Measurements from ENCODE around the gene EFCAB14. TPM values are rescaled to one million over a fixed set of nuclear protein-coding genes. Genes with fewer than 3 reads are reported as not detected.

Gene EFCAB14
- total and polyA plus RNA-seq, 2 of the 8 experiments (the other 6 are each of a cell fraction or from before 2014, with no cell fraction given) = 19.4 to 40.4 TPM

DNA sequence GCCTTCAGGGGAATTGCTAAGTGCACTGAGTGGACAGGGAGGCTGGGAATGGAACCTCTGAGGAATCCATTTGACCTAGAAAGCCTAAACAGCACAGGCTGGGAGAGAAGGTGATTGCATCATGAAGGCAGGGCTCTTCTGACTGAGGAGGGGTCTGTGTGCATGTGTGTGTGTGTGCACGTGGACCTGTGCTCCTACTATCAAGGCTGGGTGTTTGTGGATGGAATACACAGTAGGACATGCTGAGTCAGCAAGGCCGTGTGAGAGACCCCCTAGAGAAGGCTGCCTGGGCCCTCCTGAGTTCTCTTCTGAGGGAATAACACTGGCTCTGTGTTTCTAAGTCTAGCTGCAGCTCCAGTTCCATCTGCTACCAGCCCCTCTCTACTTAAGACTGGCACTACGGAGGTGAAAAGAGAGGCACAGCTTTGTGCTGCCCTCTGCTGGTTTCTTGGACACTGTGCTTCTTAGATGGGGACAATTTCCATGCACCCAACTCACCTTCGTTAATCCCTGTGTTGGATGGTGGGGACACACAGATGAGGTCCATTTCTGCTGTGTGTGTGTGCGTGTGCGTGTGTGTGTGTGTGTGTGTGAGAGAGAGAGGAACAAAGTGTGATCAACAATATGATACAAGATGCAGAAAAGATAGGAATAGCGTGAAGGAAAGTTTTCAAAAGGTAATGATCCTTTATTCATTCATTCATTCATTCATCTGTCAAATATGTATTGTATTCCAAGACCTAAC is 6.2 kb upstream of the EFCAB14 start:
- peak overlapping the region in 1 of 2 experiments; percentile 14; a peak in 1 of 4 replicates for H3K4me2 ChIP-seq (ENCODE audit: insufficient read depth in 1 of 2, low read depth in 2 of 2, low read length in 2 of 2)
- peak overlapping the region; percentile 75; the same call in 1 of the 2 replicates for H4K8ac ChIP-seq (ENCODE audit: extremely low read depth, insufficient read depth, low read length)
- no peak overlapping the region; the same call in 1 of the 2 replicates for H2AK5ac ChIP-seq (ENCODE audit: low read depth, low read length)
- H2BK15ac ChIP-seq (ENCODE audit: low read length) = peak overlapping the region; percentile 84; the same call in 1 of the 2 replicates
- no peaks in the 10 kb centered on the region for H3K79me1 ChIP-seq (ENCODE audit: low read depth, low read length)
- peak overlapping the region; percentile 82 for H2BK12ac ChIP-seq (ENCODE audit: low read depth, low read length)
- H3K27ac ChIP-seq (ENCODE audit: low read depth, low read length) = no peak overlapping the region
- H3K79me2 ChIP-seq (ENCODE audit: control insufficient read depth in 1 of 2, insufficient read depth in 2 of 2, low read length in 2 of 2) = no peaks in the 10 kb centered on the region
- H2BK5ac ChIP-seq (ENCODE audit: low read depth, low read length) = peak overlapping the region; percentile 49; the same call in 1 of the 2 replicates
- no peaks in the 10 kb centered on the region for H3K9me3 ChIP-seq (ENCODE audit: insufficient read depth in 2 of 2, low read depth in 1 of 2, low read length in 1 of 2)
- H3K9ac ChIP-seq (replicated peaks in 1 of 4; ENCODE audit: extremely low read depth in 1 of 4, low read depth in 3 of 4, low read length in 3 of 4) = no peak overlapping the region
- no peaks in the 10 kb centered on the region for H3K23me2 ChIP-seq (ENCODE audit: low read depth, low read length)
- peak overlapping the region; percentile 48; the same call in 1 of the 2 replicates for H2BK20ac ChIP-seq (ENCODE audit: low read length)
- no peak overlapping the region for H3K4ac ChIP-seq (replicated peaks; ENCODE audit: insufficient read length, low read depth, low read length)
- H3K23ac ChIP-seq (ENCODE audit: insufficient read length) = no peak overlapping the region
- no peak overlapping the region for H3K4me3 ChIP-seq (ENCODE audit: extremely low read depth in 1 of 4, insufficient read depth in 2 of 4, low read depth in 3 of 4, low read length in 4 of 4)
- no peak overlapping the region for H3K14ac ChIP-seq (ENCODE audit: insufficient read length)
- no peaks in the 10 kb centered on the region for H3K36me3 ChIP-seq (ENCODE audit: control insufficient read depth in 2 of 4, insufficient read depth in 4 of 4, low read length in 3 of 4)
- no peaks in the 10 kb centered on the region for H4K20me1 ChIP-seq (replicated peaks in 1 of 2; ENCODE audit: control insufficient read depth in 1 of 2, insufficient read depth in 2 of 2, low read length in 2 of 2)
- no peaks in the 10 kb centered on the region; a peak in 1 of 7 replicates for H3K27me3 ChIP-seq (replicated peaks in 1 of 4; ENCODE audit: control insufficient read depth in 3 of 4, extremely low read depth in 1 of 4, insufficient read depth in 3 of 4, low read length in 3 of 4)
- H3K4me1 ChIP-seq (replicated peaks in 1 of 4; ENCODE audit: control insufficient read depth in 3 of 4, insufficient read depth in 4 of 4, low read length in 3 of 4) = peaks cover 2 to 4% (median 3%) of the 10 kb centered on the region in 4 experiments; a peak in 5 of 7 replicates
- WGBS, 2 experiments (ENCODE audit: extremely low coverage in 1 of 2, insufficient coverage in 1 of 2, insufficient read length in 1 of 2, insufficient replicate concordance in 2 of 2, low coverage in 1 of 2, low lambda C conversion rate in 2 of 2, missing lambda C conversion rate in 1 of 2) = 33% methylated on average over 7 of the region's 7 CpGs; no CpG with 5 or more reads in 1 of the 2 experiments
- H3K18ac ChIP-seq (ENCODE audit: extremely low read depth, low read length) = peak overlapping the region; percentile 57; the same call in 1 of the 2 replicates
- peak overlapping the region; percentile 83 for H2AFZ ChIP-seq (ENCODE audit: low read length)
- ChIA-PET CTCF (ENCODE audit: partially characterized antibody) (interaction anchor here (0.6 to 2.2 kb wide), 39 partner anchors 10 to 713 kb away, joined by 3 to 11 read pairs (median 3); partner anchors contain the start of genes FOXD2, KNCN and TEX38), POLR2A (ENCODE audit: partially characterized antibody) (interaction anchor here (0.7 to 1.3 kb wide), 3 partner anchors 21 to 53 kb away, joined by 3 to 4 read pairs (median 3); partner anchors contain the start of gene TEX38)
- DNase-seq (ENCODE audit: low read depth in 1 of 2, low spot score in 2 of 2) = peak in 1 of 2 experiments; percentile 71
- peak overlapping the region; percentile 47 for H2BK120ac ChIP-seq (replicated peaks; ENCODE audit: low read depth, low read length)
- no peak overlapping the region for H4K5ac ChIP-seq (ENCODE audit: insufficient read length, low read depth, low read length)
- peak; percentile 93 for FAIRE-seq
- peak overlapping the region; percentile 4 for H4K91ac ChIP-seq (replicated peaks; ENCODE audit: insufficient read length, low read length)
- H3K56ac ChIP-seq (replicated peaks; ENCODE audit: insufficient read length, low read depth, low read length) = no peak overlapping the region
- TF ChIP-seq, protein P1, sequence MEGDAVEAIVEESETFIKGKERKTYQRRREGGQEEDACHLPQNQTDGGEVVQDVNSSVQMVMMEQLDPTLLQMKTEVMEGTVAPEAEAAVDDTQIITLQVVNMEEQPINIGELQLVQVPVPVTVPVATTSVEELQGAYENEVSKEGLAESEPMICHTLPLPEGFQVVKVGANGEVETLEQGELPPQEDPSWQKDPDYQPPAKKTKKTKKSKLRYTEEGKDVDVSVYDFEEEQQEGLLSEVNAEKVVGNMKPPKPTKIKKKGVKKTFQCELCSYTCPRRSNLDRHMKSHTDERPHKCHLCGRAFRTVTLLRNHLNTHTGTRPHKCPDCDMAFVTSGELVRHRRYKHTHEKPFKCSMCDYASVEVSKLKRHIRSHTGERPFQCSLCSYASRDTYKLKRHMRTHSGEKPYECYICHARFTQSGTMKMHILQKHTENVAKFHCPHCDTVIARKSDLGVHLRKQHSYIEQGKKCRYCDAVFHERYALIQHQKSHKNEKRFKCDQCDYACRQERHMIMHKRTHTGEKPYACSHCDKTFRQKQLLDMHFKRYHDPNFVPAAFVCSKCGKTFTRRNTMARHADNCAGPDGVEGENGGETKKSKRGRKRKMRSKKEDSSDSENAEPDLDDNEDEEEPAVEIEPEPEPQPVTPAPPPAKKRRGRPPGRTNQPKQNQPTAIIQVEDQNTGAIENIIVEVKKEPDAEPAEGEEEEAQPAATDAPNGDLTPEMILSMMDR (IDR thresholded peaks at IDR 0.05; ENCODE audit: control extremely low read depth in 1 of 3, insufficient read depth in 1 of 3, low read depth in 1 of 3, low read length in 3 of 3) = peak; percentile 68 to 96 (median 84)
- TF ChIP-seq CEBPB (IDR thresholded peaks at IDR 0.05; ENCODE audit: low read depth, low read length) (peak; percentile 75), TAF1 (IDR thresholded peaks at IDR 0.05; ENCODE audit: low read depth, low read length) (0 out of 2 replicates have a peak, but pooled peaks have one; percentile 54), POLR2A (IDR thresholded peaks at IDR 0.05; ENCODE audit: control extremely low read depth in 1 of 2, low read depth in 2 of 2, low read length in 2 of 2) (peak in 1 of 2 experiments; percentile 30; a peak in 1 of 3 replicates), YY1 (IDR thresholded peaks at IDR 0.05; ENCODE audit: low read depth, low read length) (no peak), TBP (IDR thresholded peaks at IDR 0.05; ENCODE audit: low read depth, low read length) (peak; percentile 18; the same call in 1 of the 2 replicates), MAFK (IDR thresholded peaks at IDR 0.05; ENCODE audit: low read depth, low read length) (peak; percentile 64), RAD21 (IDR thresholded peaks at IDR 0.05 in 1 of 2, conservative IDR thresholded peaks at IDR 0.05 in 1 of 2; ENCODE audit: low read depth in 2 of 2, low read length in 2 of 2) (peak; percentile 80 to 91), FOSL1 (IDR thresholded peaks at IDR 0.05; ENCODE audit: insufficient read depth, low read depth, low read length) (no peak)
